ENCODE measurements around the gene GM2A. TPM values are rescaled to one million over a fixed set of nuclear protein-coding genes. Genes with fewer than 3 reads are reported as not detected.
A peak's percentile ranks its signal among the peaks of the same experiment; 100 is the strongest.

GM2A gene
- total RNA-seq (2013), result 76.9 TPM
- polyA plus RNA-seq (10 to 100 TPM; 22.2 to 57.9 (median 28.0) TPM), polyA minus RNA-seq (59.2 and 91.7 TPM in 2 replicates), total RNA-seq (72.6 to 181 (median 151) reads per million in 11 experiments)

- peaks cover 0 to 4% (median 0%) of the 10 kb centered on the region in 3 donors for H3K27me3 Mint-ChIP-seq (ENCODE audit: low read depth in 3 of 3)
- H2AFZ ChIP-seq (ENCODE audit: insufficient read depth, low read depth, low read length, poor library complexity, severe bottlenecking), result peak within 1 kb of the TSS; percentile 77
- peak; percentile 99 to 100 (median 100) for DNase-seq
- peaks cover 61% of the 10 kb centered on the region for H3K4me1 Mint-ChIP-seq
- H3K27me3 ChIP-seq (ENCODE audit: control insufficient read depth in 2 of 2, insufficient read depth in 2 of 2, low read length in 2 of 2), result no peaks in the 10 kb centered on the region
- peaks cover 51% of the 10 kb centered on the region for H3K79me2 ChIP-seq (ENCODE audit: insufficient read depth, low read length)
- H3K9me3 ChIP-seq (replicated peaks in 1 of 2; ENCODE audit: control insufficient read depth in 1 of 2, insufficient read depth in 1 of 2, low read length in 2 of 2), result no peaks in the 10 kb centered on the region
- H3K4me2 ChIP-seq (replicated peaks; ENCODE audit: extremely low read depth, low read length, poor library complexity, severe bottlenecking), result peak within 1 kb of the TSS; percentile 100
- peak within 1 kb of the TSS; percentile 71 for H3K9ac ChIP-seq (ENCODE audit: insufficient read depth, low read length, poor library complexity, severe bottlenecking)
- H4K20me1 ChIP-seq (ENCODE audit: insufficient read depth, low read length), result peaks cover 12% of the 10 kb centered on the region
- intact Hi-C loops (cut with micrococcal nuclease), result loop anchor here in 1 of 2 donors (5.0 to 10.0 kb wide), 2 partner anchors 36 to 198 kb away; no protein-coding TSS in a partner anchor
- TF ChIP-seq CTCF (IDR thresholded peaks at IDR 0.05), result no peak
- peak within 1 kb of the TSS; percentile 96 to 99 for H3K4me3 Mint-ChIP-seq
- H3K4me1 ChIP-seq (ENCODE audit: control insufficient read depth in 1 of 2, insufficient read depth in 2 of 2, low read length in 2 of 2), result peaks cover 55 to 71% of the 10 kb centered on the region in 2 donors
- H3K36me3 Mint-ChIP-seq, result peaks cover 2 to 6% of the 10 kb centered on the region in 2 donors
- peak within 1 kb of the TSS; percentile 95 to 100 (median 97) for H3K27ac Mint-ChIP-seq
- peak within 1 kb of the TSS; percentile 78 to 99 (median 81) for H3K4me3 ChIP-seq (replicated peaks in 1 of 3; ENCODE audit: low read depth in 2 of 3, low read length in 3 of 3)
- H3K9me3 Mint-ChIP-seq, result no peaks in the 10 kb centered on the region
- H3K36me3 ChIP-seq (replicated peaks in 1 of 2; ENCODE audit: control insufficient read depth in 1 of 2, insufficient read depth in 2 of 2, low read length in 2 of 2), result no peaks in the 10 kb centered on the region
- under 1% methylated on average over 39 of the region's 52 CpGs for WGBS (ENCODE audit: insufficient coverage)
- H3K27ac ChIP-seq (ENCODE audit: low read depth in 1 of 2, low read length in 2 of 2), result peak within 1 kb of the TSS; percentile 91 to 94
These were observed at the start of gene GM2A for GRCh38 chr5:151252762-151253604. GM2A (plus strand) TSS chr5:151253185; CDS start chr5:151253217, 32 bp downstream.

- intact Hi-C loops (cut with micrococcal nuclease), result no loop called here
- Mint-ChIP-seq H3K27me3 (ENCODE audit: low read depth in 3 of 3) (peaks cover 0 to 3% (median 3%) of the 10 kb centered on the region in 3 donors), H3K4me1 (peaks cover 31% of the 10 kb centered on the region), H3K4me3 (no peak overlapping the region), H3K9me3 (peaks cover 0 to 2% (median 0%) of the 10 kb centered on the region in 7 donors), H3K36me3 (peaks cover 57 to 78% of the 10 kb centered on the region in 2 donors), H3K27ac (peak overlapping the region in 1 of 7 donors; percentile 25)
- Histone ChIP-seq H3K36me3 (replicated peaks in 1 of 2; ENCODE audit: control insufficient read depth in 1 of 2, insufficient read depth in 2 of 2, low read length in 2 of 2) (peaks cover 48 to 63% of the 10 kb centered on the region in 2 donors), H2AFZ (ENCODE audit: insufficient read depth, low read depth, low read length, poor library complexity, severe bottlenecking) (no peak overlapping the region), H3K4me1 (ENCODE audit: control insufficient read depth in 1 of 2, insufficient read depth in 2 of 2, low read length in 2 of 2) (peaks cover 27% of the 10 kb centered on the region in 2 donors), H4K20me1 (ENCODE audit: insufficient read depth, low read length) (peaks cover 24% of the 10 kb centered on the region), H3K9me3 (replicated peaks in 1 of 2; ENCODE audit: control insufficient read depth in 1 of 2, insufficient read depth in 1 of 2, low read length in 2 of 2) (no peaks in the 10 kb centered on the region), H3K27ac (ENCODE audit: low read depth in 1 of 2, low read length in 2 of 2) (no peak overlapping the region), H3K79me2 (ENCODE audit: insufficient read depth, low read length) (peaks cover 47% of the 10 kb centered on the region), H3K4me3 (replicated peaks in 1 of 3; ENCODE audit: low read depth in 2 of 3, low read length in 3 of 3) (no peak overlapping the region), H3K9ac (ENCODE audit: insufficient read depth, low read length, poor library complexity, severe bottlenecking) (no peak overlapping the region), H3K4me2 (replicated peaks; ENCODE audit: extremely low read depth, low read length, poor library complexity, severe bottlenecking) (no peak overlapping the region), H3K27me3 (ENCODE audit: control insufficient read depth in 2 of 2, insufficient read depth in 2 of 2, low read length in 2 of 2) (no peaks in the 10 kb centered on the region)
- no peak for TF ChIP-seq CTCF (IDR thresholded peaks at IDR 0.05)
- WGBS (ENCODE audit: insufficient coverage), result 100% methylated on average over 1 of the region's 5 CpGs
- DNase-seq, result no peak
These were observed 48.9 kb upstream of the GM2A start for GRCh38 chr5:151204051-151204450.
